ENCODE data around the gene SDSL.
A peak's percentile ranks its signal among the peaks of the same experiment; 100 is the strongest.

SDSL gene

DNA sequence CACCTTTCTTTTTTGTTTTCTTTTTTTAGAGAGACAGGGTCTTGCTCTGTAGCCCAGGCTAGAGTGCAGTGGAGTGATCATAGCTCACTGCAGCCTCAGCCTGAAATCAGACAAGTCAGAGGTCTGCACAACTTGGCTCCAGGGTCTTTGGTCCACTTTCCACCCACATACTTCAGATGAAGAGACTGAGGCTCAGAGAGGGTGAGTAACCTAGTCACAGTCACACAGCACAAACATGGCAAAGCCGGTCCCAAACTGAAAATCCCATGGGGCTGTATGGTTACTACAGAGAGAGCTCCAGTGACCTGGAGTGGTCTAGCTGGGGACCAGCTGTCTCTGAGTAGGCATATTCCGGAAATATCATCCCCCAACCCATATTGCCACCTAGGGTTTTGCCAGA is 30.3 kb downstream of the SDSL start:
- no peak for DNase-seq

DNA sequence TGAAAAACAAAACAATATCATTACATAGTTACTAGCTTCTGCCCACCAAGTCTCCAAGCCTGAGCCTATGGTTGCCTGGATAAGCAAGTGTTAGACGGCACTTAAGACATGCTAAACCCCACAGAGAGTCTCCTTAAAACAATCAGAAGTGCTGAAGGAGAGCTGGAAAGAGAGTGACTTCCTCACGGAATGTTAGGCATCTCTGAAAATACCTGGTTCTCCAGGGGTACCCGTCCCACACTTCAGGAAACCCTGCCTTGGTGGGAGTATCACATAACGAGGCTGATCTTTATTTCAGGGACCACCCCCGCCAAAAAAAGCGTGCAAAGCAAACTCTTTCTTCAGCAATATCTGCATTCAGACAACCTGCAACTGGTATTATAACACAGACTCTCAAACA is 31.1 kb downstream of the SDSL start:
- no peak for DNase-seq

DNA sequence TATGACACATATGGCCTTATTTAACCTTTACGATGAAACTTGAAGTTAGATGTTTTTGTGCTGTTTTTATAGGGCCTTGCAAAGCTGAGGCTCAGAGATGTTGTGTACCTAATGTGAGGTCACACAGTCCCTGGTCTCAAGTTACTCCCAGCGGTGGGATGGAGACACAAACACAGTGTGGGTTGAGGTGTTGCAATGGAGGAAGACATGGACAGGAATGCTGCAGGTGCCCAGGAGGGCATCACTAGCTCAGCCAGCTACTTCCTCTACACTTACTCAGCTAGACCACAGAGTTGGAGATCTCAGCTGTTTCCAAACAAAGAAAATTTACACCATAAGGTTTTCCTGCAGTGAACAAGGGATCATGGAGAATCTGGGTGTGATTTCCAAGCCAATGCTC is 34.0 kb downstream of the SDSL start:
- DNase-seq = no peak

DNA sequence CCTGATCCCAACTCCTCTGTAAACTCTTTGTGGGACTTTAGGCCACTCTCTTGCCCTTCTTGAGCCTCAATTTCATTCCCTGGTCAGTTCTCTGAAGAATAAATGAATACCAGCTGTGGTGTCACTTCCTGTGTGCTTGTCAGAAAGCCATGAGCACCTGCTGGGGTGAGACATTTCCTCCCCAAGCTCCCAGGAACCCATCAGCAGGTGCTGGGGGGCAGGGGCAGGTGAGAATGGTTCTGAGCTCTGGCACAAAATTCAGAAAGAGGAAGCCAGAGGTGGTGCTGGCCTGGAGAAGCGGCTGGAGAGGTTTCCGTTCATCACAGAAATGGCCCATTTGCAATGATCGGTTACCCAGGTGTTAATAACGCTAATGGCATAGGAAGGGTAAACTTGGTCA is 34.6 kb downstream of the SDSL start:
- no peak for DNase-seq

DNA sequence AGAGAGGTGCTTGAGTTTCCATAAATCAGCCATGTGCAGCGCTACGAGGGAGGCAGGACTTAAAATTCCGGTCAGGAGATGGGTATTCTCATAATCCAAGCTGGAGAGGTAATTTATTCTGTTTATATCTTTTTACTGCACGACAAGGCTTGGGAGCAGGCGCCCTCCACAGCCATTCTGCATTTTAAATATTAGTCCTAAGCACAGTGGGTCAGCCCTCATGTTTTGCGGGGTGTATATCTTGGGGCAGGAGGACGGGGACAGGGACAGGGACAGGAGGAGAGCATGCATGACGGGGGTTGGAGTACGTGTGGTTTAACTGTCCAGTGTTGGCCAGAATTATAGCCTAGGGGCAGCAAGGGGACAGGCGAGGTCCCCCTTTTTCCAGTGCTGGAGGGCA is 35.0 kb downstream of the SDSL start:
- no peak for DNase-seq

DNA sequence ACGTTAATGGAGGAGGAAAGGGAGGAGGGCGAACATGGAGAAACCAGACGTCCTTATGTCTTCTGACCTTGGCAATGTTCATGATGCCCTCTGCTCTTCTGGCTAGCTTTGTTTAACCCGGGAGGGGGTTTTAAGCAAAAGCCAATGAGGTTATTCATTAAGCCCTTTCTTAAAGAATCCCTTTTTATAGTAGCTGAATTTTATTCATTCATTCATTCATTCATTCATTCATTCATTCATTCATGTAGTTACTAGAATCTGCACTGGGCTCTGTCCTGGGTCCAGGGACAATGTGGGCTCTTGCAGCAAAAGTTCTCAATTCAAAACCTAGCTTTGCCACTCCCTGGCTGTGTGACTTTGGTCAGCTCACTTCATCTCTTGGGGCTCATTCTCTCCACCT is 35.5 kb downstream of the SDSL start:
- no peak for DNase-seq

DNA sequence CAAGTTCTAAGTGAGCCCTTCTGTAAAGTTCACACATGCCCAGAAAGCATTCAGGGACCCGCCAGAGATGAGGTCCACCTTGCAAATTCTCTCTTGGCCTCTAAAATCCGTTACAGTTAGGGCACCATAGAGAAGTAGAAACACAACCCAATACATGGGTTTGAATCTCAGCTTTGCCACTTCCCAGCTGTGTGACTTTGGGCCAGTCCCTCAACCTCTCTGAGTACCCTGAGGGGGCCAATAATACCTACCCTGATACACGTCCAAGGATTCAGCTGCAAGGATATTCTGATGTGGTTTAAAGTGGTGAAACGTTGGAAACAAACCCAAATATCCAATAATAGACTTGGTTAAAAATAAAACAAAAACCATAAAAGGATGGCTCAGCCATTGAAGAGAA is 37.8 kb downstream of the SDSL start:
- DNase-seq = no peak

DNA sequence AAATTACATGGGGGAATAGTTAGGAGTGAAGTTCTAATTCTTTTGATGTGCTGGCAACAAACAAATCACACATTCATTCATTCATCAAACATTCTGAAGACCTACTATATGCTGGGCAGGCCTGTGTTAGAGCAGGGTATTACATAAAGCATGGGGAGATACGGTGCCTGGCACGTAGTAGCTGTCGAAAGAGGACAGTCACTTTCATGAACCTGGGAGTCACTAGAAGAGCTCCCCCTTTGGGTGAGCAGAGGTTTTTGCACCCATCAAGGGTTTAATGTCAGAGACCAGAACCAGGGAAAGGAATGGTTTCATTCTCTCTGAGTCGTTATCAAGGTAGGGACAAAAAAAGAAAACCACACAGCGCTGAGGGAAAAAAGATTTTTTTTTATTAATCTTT is 39.5 kb downstream of the SDSL start:
- DNase-seq = peak; percentile 20 to 40

DNA sequence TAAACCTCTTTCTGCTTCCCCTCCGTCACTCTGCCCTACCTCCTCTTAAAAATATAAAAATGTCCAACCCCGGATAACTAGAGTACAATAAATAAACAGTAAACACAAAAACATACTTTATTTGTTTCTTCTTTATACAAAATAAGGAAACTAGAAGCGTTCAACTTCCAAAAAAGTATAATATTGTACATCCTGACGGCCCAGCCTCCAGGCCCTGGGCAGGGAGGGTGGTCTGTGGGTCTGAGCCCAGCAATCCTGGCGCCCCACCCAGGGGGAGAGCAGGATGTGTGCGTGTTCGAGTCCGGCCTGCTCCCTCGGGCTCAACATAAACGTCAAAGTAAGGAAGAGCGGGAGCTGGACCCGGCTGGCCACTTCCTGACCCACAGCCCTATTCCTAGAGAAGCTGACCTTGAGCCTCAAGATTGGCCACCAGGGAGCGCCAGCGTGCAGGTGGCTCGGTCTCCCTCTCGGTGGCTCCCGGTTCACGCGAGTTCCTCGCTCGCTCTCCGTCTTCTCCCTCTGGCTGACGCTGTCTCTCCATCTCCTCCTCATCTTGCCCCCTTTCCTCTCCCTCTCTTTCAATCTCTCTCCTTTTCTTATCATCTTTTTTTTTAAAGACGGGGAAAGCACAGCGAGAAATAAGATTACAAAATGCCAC is 40.1 kb downstream of the SDSL start:
- DNase-seq = peak; percentile 52 to 57

DNA sequence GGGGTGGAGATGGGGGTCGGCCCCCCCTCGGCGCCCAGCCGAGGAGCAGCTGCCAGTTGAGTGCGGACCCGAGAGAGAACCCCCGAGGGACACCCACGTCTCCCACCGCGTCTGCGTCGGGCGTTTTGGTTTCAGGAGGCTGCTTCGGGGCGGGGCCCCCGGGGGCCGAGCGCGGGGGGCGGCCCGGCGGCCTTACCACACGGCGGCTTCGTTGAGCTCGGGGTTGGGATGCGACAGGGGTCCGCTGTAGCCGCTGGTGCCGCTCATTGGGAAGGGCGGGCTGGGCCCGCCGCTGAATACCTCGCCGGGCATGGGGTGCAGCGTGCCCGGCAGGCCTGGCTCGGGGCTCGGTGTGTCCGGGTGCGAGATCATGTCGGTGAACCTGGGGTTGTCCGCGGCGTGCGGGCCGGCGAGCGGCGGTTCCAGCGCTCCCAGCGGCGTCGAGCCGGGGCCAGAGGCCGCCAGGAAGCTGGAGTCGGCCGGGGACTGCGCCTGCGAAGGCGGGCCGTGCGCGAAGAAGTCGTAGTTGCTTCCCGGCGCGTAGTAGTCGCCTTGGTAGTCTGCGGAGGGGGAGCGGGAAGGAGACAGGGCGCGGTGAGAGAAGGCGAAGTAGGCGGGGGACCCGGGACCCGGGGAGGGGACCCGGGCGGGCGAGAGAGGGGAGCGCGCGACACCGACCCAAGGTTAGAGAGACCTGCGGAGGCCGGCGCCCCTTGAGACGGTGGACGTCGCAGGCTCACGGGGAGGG is 41.0 kb downstream of the SDSL start:
- no peak for DNase-seq

DNA sequence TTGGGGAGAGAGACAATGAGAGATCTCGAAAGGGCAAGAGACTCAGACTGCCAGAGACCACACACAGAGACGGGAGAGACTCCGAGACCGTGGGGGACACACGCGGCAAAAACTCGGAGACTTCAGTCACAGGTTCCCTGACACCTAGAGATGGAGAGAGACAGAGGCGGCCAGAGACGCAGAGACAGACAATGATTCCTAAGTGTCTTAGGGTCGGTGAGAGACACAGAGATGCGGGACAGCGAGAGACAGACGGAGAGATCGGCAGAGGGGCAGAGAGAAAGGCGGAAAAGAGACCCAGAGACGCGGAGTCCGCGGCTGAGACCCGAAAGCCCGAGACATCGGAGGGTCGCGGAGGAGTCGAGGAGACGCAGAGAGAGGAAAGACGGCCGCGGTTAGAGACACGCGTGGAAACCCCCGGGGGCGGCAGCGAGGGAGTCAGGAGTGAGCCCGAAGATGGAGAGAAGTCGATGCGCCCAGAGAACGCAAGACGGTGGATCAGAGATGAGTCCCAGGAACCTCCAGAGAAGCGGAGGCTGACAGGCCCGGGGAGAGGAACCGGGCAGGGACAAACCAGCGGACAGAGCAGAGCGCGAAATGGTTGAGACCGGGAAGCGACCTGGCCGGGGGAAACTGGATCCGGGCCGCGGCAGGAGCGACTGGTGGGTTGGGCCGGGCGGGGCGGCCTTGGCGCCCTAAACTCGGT is 41.7 kb downstream of the SDSL start:
- DNase-seq = no peak

DNA sequence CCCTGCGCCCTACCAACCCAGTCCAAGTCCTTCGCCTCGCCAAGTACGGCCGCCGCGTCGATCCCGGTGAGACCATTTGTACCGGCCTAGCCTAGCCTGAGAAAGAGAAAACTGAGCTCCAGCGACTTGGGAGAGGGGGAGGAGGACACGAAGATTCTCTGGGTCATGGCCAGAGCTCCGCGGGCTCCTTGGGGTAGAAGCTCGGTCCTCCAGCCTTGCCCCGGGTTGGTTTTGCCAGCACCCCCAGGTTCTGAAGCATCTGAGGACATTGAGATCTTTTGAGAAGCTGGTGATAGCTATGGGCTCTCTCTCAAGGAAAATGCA is 42.2 kb downstream of the SDSL start:
- DNase-seq = no peak

DNA sequence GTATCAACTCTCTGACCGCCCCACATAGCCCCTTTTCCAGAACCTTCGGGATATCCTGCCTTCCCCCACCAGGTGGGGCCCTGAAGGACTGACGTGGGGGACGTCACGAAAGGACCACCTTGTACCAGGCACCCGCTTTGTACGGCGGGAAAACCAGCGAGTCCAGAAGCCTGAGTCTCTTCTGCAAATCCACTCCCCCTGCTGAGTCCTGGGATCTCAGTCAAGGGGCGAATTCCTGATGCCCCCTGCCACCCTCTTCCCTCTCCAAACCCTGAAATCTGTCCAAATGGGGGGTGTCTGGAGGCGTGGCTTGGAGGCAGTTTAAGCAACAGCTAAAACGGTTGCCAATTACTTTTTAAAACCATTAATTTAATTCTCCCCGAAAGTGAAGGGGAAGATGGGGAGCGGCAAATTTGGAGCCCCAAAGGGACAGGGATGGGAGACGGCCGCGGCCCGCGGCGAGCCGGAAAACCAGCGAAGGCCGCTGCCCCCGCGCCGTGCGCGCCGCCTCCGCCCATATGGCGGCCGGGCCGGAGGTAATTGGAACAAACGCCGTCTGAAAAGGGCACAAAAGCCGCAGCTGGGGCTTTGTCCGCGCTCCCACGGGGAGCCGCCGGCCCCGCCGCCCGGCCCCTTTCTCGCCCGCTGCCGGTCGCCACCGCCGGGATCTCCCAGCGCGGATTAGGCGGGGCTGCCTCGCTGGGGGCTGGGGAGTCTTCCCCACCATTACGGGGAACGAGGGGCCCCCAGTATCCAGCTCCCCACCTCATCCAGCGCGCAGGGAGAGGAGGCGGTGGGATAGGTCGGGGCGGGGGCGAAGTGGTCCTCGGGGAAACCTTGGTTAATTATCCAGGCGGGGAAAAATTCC is 42.9 kb downstream of the SDSL start:
- no peak for DNase-seq

DNA sequence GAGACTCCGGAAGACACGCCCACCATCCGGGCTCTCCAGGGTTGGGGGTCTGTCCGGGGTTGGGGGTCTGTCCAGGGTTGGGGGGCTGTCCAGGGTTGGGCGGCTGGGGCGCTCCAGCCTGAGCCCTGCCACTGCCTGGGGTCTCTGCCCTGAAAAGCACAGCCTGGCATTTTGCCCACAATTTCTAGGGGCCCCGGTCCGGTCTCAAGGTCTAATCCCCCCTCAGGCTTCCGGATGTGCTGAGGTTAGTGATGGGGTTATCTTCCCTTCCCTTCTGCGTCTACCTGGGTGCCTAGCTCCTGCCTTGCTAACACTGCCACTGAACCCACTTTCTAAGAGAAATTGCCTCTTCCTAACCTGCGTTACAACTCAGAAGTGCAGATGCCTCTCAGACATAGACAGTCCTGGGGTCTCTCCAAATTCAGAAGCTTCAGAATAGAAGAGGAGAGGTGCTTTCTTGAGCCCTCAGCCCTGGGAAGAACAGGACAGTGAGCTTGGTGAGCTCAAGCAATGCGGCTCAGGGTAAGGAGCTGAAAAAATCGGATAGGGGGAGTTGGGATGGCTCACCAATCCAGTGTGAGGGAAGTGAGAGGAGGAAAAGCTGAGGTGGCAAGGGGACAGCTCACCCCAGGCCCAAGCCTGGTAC is 43.8 kb downstream of the SDSL start:
- DNase-seq = no peak

DNA sequence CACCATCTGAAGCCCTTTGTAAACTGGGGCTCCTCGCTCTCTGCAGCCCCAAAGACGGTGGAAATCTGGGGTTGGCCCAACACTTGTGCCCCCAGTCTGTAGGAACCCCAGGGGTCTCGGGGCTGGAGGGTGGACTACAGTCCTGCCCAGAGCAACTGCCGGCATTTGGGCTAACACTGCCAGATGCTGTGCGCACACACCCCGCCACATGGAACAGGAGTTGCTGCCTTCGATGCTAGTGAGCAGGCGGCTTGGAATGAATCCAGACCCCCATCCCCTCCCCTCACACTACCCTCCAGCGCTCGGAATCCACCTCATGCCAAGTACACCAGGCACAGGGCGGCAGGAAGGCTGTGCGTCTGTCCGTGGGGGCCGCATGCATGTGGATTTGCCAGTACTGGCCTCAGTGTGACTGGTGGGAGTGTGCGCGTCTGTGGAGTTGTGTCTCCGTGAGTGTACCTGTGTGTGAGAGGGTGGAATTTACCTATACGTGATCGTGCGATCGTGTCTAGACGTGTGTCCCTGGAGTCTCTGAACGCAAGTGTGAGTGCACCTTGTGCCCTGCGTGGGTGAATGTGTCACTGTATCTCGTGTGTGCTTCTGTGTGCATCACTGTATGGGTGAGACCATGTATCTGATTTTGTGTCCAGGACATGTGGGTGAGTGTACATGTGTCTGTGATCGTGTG is 44.4 kb downstream of the SDSL start:
- DNase-seq = no peak

DNA sequence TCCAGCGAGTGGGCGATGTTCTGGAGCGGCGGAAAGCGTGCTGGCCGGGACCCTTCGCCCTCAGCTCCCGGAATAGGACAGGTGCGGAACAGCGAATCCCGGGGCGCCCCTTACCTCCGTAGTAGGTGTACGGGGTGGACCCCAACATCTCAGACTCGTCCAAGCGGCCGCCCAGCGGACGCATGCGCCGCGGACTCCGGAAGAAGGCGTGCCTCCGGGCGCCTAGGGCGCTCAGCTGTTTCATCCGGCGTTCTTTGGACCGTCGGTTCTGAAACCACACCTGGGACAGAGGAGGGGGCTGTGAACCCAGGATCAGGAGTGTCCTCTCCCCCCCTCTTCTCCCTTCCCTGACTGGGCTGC is 44.9 kb downstream of the SDSL start:
- no peak for DNase-seq

DNA sequence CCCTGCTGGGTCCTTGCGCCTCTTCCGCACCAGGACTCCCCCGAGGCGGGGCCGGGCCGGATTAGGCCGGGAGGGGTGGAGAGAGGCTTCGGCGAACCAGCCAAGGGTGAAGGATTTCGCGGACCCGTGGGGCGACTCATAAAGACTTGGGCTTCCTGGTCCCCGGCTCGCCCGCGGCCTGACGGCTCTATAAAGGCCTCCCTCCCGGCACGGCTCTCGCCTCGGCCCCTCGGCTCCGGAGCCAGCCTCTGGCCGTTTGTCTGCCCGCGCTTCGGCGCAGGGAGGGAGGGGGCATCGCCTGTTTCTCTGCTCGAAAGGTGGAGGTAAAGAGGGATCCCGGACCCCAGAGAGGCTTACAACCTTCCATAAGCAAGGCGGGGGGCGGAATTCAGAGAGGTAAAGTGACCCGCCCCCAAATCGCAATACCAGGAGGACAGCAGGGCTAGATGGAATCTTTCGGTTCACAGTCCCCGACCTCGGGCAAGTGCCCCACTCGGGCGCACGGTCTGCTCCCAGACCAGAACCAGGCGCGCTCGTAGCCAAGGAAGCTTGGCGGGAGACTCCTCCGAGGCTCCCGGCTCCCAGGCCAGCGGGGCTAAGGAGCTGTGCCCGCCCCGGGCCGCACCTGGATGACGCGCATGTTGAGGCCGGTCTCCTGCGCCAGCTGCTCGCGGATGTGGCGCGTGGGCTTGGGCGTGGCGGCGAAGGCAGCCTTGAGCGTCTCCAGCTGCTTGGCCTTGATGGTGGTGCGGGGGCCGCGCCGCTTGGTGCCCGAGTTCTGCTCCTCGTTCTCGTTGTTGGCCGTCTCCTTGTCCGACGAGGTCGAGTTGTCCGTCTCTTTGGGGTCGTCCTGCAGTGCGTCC is 45.6 kb downstream of the SDSL start:
- no peak for DNase-seq

DNA sequence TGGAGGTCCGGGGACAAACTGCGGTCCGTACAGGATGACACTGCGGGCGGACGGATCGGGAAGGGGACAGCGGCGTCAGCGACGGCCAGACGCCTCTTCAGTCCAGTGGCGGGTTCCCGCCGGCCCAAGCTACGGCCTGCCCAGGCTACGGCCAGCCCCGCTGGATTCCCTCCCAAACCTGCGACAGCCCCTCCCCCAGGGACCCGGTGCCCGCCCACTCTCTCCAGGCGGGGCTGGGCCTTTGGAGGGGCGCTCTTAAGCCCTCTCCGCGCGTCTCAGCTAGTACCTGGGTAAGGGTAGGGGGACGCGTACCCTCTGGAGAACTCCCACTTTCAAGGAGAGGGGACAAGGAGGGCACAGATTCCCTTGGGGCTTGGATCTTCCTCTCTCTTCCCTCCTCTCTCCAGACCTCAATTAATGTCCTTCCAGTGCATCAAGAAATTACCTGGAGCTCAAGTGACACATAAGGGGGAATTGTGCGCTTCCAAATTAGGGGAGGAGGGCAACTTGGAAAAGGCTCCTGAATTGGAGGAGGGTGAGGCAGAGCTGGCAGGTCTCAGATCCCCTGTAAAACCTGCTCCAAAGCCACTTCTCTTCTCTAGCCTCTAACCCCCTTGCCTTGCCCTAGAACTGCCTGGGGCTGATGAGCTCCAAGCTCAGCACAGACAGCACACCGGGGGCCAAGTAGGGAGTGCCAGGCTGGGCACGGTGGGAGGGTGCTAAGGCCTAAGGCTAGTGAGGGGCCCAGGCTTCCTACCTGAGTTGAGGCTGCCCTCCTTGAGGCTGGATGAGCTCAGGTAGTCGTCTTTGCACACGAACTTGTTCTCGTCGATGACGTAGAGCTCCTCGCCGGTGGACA is 46.4 kb downstream of the SDSL start:
- DNase-seq = no peak

DNA sequence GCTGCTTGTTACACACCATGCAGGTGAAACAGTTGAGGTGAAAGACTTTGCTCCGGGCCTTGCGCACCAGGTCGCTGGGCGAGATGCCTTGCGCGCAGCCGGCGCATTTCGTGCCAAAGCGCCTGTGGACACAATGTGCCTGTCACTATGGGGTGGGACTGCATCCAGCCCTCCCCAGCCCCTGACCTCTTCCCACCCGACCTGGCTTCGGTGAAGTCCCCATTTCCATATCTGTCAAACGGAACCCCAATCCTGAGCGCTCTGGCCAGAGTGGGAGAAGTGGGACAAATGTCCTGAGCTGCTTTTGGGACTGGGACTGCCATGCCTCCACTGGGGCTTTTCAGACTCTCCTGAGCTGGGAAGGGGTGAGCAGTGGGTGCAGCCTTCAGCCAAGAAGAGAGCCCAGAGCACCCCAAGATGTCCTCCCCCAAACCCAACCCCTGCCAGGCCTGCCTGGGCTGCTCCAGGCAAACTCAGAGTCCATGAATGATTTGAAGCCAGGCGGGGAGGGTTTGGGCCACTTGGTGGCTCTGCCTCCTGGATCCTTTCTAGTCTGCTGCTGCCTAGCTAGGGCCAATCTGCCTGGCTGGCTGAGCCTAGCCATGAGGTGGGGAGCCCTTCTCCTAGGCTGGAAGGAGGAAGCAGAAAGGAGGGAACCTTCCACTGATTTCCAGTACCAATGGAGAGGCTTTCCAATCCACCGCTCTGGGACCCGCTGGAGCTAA is 47.2 kb downstream of the SDSL start:
- DNase-seq = no peak

Measured in Kasumi-1 (cell line).